ENCODE results near the gene KCNF1. TPM values are rescaled to one million over a fixed set of nuclear protein-coding genes. Genes with fewer than 3 reads are reported as not detected.

The KCNF1 gene
- total RNA-seq, 1 donor from 2014 or later, result 3.1 TPM

- TF ChIP-seq, protein P1, sequence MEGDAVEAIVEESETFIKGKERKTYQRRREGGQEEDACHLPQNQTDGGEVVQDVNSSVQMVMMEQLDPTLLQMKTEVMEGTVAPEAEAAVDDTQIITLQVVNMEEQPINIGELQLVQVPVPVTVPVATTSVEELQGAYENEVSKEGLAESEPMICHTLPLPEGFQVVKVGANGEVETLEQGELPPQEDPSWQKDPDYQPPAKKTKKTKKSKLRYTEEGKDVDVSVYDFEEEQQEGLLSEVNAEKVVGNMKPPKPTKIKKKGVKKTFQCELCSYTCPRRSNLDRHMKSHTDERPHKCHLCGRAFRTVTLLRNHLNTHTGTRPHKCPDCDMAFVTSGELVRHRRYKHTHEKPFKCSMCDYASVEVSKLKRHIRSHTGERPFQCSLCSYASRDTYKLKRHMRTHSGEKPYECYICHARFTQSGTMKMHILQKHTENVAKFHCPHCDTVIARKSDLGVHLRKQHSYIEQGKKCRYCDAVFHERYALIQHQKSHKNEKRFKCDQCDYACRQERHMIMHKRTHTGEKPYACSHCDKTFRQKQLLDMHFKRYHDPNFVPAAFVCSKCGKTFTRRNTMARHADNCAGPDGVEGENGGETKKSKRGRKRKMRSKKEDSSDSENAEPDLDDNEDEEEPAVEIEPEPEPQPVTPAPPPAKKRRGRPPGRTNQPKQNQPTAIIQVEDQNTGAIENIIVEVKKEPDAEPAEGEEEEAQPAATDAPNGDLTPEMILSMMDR (IDR thresholded peaks at IDR 0.05; ENCODE audit: insufficient read depth, low read length, poor library complexity, severe bottlenecking), result no peak
- Histone ChIP-seq H3K36me3 (ENCODE audit: control insufficient read depth, insufficient read depth, low read length) (no peaks in the 10 kb centered on the region), H3K4me3 (ENCODE audit: low read depth, low read length) (no peak overlapping the region), H3K27me3 (ENCODE audit: control insufficient read depth, insufficient read depth, low read length) (no peaks in the 10 kb centered on the region)
- DNase-seq (ENCODE audit: low read depth), result no peak
Measured at GRCh38 chr2:10901160-10901939, 10.4 kb upstream of the KCNF1 start.

DNA sequence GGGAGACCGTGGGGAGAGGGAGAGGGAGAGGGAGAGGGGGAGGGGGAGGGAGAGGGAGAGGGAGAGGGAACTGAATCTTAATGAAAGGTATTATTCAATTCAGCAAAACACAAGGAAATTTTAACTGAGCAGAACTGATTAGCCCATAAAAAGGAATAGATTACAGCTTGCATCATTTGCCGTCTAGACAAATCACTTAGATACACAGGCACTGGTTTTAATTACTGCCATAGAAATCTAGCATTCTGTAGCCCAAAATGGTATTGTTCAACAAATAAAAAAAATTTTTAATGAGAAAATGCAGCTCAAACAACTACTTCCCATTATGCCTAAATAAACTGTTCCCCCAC lies 7.9 kb upstream of the KCNF1 start:
- TF ChIP-seq, protein P1 (IDR thresholded peaks at IDR 0.05; ENCODE audit: insufficient read depth, low read length, poor library complexity, severe bottlenecking), result no peak
- no peak for DNase-seq (ENCODE audit: low read depth)
- Histone ChIP-seq H3K27me3 (ENCODE audit: control insufficient read depth, insufficient read depth, low read length) (no peaks in the 10 kb centered on the region), H3K36me3 (ENCODE audit: control insufficient read depth, insufficient read depth, low read length) (no peaks in the 10 kb centered on the region), H3K4me3 (ENCODE audit: low read depth, low read length) (no peak overlapping the region)

GRCh38 chr2:10904455-10904854 lies 7.3 kb upstream of the KCNF1 start:
- H3K36me3 ChIP-seq (ENCODE audit: control insufficient read depth, insufficient read depth, low read length), result no peaks in the 10 kb centered on the region
- no peaks in the 10 kb centered on the region for H3K27me3 ChIP-seq (ENCODE audit: control insufficient read depth, insufficient read depth, low read length)
- no peak overlapping the region for H3K4me3 ChIP-seq (ENCODE audit: low read depth, low read length)
- no peak for DNase-seq (ENCODE audit: low read depth)
- TF ChIP-seq, protein P1 (IDR thresholded peaks at IDR 0.05; ENCODE audit: insufficient read depth, low read length, poor library complexity, severe bottlenecking), result no peak

DNA sequence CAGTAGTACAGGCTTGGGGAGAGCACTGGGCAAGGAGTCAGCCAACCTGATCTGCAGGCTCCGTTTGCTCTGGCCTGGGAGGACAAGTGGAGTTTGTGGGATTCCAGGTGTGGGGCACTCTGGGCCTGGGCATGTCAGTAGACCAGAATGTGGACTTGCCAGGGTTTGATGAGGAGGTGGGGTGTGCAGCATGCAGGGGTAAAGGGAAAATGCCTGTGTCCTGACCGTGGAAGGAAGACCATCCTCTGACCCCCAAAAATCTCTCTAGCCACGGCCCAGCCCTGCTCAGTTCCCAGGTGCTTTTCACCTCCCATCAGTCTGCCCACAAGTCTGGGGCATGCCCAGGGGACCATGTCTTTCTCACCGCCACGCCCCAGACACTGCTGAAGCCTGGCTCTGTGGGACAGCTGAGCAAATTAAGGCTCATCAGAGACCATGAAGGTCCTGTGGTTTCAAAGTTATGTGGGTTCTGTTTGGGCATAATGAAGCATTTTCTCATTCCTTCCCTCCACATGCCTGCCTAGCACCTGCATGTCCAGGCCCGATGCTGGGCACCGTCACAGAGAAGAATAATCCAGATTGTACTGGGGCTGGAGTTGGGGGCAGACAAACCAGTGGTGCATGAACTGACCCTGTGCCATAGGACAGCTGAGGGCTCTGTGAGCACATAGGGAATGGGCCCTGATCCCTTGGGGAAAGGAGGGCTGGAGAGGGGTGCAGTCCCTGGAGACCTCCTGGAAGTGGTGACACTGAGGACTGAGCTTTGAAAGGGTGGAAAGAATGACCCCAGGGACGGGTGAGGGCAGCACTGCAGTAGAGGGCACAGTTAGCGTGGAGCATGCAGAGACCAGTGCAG lies 6.5 kb upstream of the KCNF1 start:
- TF ChIP-seq, protein P1 (IDR thresholded peaks at IDR 0.05; ENCODE audit: insufficient read depth, low read length, poor library complexity, severe bottlenecking), result no peak
- H3K27me3 ChIP-seq (ENCODE audit: control insufficient read depth, insufficient read depth, low read length), result peaks cover 2% of the 10 kb centered on the region
- H3K36me3 ChIP-seq (ENCODE audit: control insufficient read depth, insufficient read depth, low read length), result no peaks in the 10 kb centered on the region
- DNase-seq (ENCODE audit: low read depth), result no peak
- H3K4me3 ChIP-seq (ENCODE audit: low read depth, low read length), result no peak overlapping the region

- peaks cover 5% of the 10 kb centered on the region for H3K27me3 ChIP-seq (ENCODE audit: control insufficient read depth, insufficient read depth, low read length)
- TF ChIP-seq, protein P1 (IDR thresholded peaks at IDR 0.05; ENCODE audit: insufficient read depth, low read length, poor library complexity, severe bottlenecking), result no peak
- H3K4me3 ChIP-seq (ENCODE audit: low read depth, low read length), result no peak overlapping the region
- DNase-seq (ENCODE audit: low read depth), result no peak
- H3K36me3 ChIP-seq (ENCODE audit: control insufficient read depth, insufficient read depth, low read length), result no peaks in the 10 kb centered on the region
Measured at GRCh38 chr2:10905862-10906143, 5.9 kb upstream of the KCNF1 start.

Data from kidney epithelial cell (primary cell).